ENCODE results near the gene FAM193B. TPM values are rescaled to one million over a fixed set of nuclear protein-coding genes. Genes with fewer than 3 reads are reported as not detected.

Gene FAM193B
- total and polyA plus RNA-seq, 2 of the 13 experiments (the other 11 are each of a cell fraction or from before 2014, with no cell fraction given): 21.2 to 40.9 TPM

DNA sequence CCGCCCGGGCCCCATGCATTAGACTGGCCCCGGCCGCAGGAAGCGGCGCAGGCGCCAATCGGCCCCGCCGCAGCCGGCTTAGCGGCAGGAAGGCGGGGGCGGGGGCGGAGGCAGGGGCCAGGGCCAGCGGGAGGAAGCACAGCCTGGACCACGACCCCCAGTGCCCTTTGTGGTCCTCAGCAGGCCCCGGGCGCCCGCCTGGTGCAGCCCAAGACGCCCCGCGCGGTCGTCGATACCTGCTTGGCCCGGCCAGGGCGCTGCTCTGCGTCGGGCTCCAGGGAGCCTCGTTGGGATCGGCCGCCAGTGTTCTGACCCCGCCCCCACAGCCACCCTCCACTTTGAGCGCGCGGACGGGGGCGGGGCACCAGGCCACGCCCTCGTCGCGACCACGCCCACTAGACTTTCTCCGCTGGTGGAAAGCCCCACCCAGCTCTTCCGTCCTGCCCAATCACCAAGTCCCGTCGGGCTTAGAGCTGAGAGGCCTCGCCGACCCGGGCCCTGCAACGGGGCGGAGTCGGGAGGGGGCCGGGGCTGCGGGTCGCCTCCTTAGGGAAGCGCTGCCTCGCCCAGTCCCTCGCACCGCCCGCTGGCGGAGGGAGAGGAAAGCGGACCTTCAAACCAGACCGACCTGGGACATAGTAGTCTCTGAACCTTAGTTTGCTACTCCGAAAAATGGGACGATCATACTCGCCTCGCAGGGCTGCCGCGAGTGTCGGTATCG, 56.9 kb downstream of the FAM193B start, which contains the start of gene PDLIM7 (continued):
- no peak for TF ChIP-seq ZNF674 (CRISPR knock-in tag; IDR thresholded peaks at IDR 0.05; ENCODE audit: low read depth)
- TF ChIP-seq PHF20 (CRISPR knock-in tag; IDR thresholded peaks at IDR 0.05): peak; percentile 33; the same call in 1 of the 2 replicates
- TF ChIP-seq, protein P1, sequence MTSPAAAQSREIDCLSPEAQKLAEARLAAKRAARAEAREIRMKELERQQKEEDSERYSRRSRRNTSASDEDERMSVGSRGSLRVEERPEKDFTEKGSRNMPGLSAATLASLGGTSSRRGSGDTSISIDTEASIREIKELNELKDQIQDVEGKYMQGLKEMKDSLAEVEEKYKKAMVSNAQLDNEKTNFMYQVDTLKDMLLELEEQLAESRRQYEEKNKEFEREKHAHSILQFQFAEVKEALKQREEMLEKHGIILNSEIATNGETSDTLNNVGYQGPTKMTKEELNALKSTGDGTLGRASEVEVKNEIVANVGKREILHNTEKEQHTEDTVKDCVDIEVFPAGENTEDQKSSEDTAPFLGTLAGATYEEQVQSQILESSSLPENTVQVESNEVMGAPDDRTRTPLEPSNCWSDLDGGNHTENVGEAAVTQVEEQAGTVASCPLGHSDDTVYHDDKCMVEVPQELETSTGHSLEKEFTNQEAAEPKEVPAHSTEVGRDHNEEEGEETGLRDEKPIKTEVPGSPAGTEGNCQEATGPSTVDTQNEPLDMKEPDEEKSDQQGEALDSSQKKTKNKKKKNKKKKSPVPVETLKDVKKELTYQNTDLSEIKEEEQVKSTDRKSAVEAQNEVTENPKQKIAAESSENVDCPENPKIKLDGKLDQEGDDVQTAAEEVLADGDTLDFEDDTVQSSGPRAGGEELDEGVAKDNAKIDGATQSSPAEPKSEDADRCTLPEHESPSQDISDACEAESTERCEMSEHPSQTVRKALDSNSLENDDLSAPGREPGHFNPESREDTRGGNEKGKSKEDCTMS (CRISPR knock-in tag; conservative IDR thresholded peaks at IDR 0.05): no peak
- no peak for TF ChIP-seq NFE2 (CRISPR knock-in tag; IDR thresholded peaks at IDR 0.05)
- TF ChIP-seq ZNF563 (CRISPR knock-in tag; IDR thresholded peaks at IDR 0.05): peak; percentile 80; the same call in 1 of the 2 replicates
- no peak for TF ChIP-seq RXRB (CRISPR knock-in tag; IDR thresholded peaks at IDR 0.05; ENCODE audit: borderline replicate concordance)
- TF ChIP-seq JUNB (CRISPR knock-in tag; IDR thresholded peaks at IDR 0.05; ENCODE audit: borderline replicate concordance): no peak
- TF ChIP-seq ZNF761 (CRISPR knock-in tag; conservative IDR thresholded peaks at IDR 0.05): 0 out of 2 replicates have a peak, but pooled peaks have one; percentile 23
- no peak for TF ChIP-seq FOXK2 (IDR thresholded peaks at IDR 0.05)
- TF ChIP-seq KMT2B (CRISPR knock-in tag; IDR thresholded peaks at IDR 0.05): no peak
- no peak for TF ChIP-seq RNF2 (conservative IDR thresholded peaks at IDR 0.05; ENCODE audit: low read depth)
- TF ChIP-seq DMAP1 (CRISPR knock-in tag; IDR thresholded peaks at IDR 0.05): 0 out of 2 replicates have a peak, but pooled peaks have one; percentile 36
- TF ChIP-seq IKZF1 (IDR thresholded peaks at IDR 0.05): no peak
- no peak for TF ChIP-seq SRSF4 (IDR thresholded peaks at IDR 0.05; ENCODE audit: low read depth, low read length, poor library complexity, severe bottlenecking)
- no peak for TF ChIP-seq FOXJ3 (CRISPR knock-in tag; IDR thresholded peaks at IDR 0.05; ENCODE audit: borderline replicate concordance)
- TF ChIP-seq ZBTB4 (CRISPR knock-in tag; IDR thresholded peaks at IDR 0.05; ENCODE audit: borderline replicate concordance): no peak
- TF ChIP-seq ZNF737 (CRISPR knock-in tag; IDR thresholded peaks at IDR 0.05; ENCODE audit: borderline replicate concordance): no peak
- no peak for TF ChIP-seq ZKSCAN8 (CRISPR knock-in tag; IDR thresholded peaks at IDR 0.05; ENCODE audit: borderline replicate concordance)
- no peak for TF ChIP-seq ZNF253 (CRISPR knock-in tag; IDR thresholded peaks at IDR 0.05; ENCODE audit: borderline replicate concordance)
- TF ChIP-seq, protein P2, sequence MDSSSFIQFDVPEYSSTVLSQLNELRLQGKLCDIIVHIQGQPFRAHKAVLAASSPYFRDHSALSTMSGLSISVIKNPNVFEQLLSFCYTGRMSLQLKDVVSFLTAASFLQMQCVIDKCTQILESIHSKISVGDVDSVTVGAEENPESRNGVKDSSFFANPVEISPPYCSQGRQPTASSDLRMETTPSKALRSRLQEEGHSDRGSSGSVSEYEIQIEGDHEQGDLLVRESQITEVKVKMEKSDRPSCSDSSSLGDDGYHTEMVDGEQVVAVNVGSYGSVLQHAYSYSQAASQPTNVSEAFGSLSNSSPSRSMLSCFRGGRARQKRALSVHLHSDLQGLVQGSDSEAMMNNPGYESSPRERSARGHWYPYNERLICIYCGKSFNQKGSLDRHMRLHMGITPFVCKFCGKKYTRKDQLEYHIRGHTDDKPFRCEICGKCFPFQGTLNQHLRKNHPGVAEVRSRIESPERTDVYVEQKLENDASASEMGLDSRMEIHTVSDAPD (CRISPR knock-in tag; IDR thresholded peaks at IDR 0.05): no peak
- TF ChIP-seq CBX1 (IDR thresholded peaks at IDR 0.05; ENCODE audit: low read depth): no peak
- no peak for TF ChIP-seq ZNF431 (CRISPR knock-in tag; IDR thresholded peaks at IDR 0.05; ENCODE audit: borderline replicate concordance, low read depth)
